Progenitor cell of endocrine pancreas (in vitro differentiated cells): Measurements from ENCODE around the gene KCNH1. TPM values are rescaled to one million over a fixed set of nuclear protein-coding genes. Genes with fewer than 3 reads are reported as not detected.

Source experiments
- DNase-seq: peaks from one replicate; pipeline ENCODE4 v3.0.0; 2021; ENCODE audit warnings: low spot score; ENCODE audit not compliant: unreplicated experiment
- H3K27ac Mint-ChIP-seq: 2 replicates; pipeline ENCODE4 v1.8.0; 2021; ENCODE audit warnings: mild to moderate bottlenecking, moderate library complexity, mixed read lengths
- H3K27me3 Mint-ChIP-seq: 2 replicates; pipeline ENCODE4 v1.8.0; 2021; ENCODE audit warnings: mixed read lengths
- H3K36me3 Mint-ChIP-seq: 2 replicates; pipeline ENCODE4 v1.8.0; 2022; ENCODE audit warnings: mixed read lengths; ENCODE audit not compliant: insufficient read depth
- H3K4me1 Mint-ChIP-seq: 2 replicates; pipeline ENCODE4 v1.8.0; 2021; ENCODE audit warnings: low read depth, mixed read lengths
- H3K4me3 Mint-ChIP-seq: 2 replicates; pipeline ENCODE4 v1.8.0; 2021; ENCODE audit warnings: low read depth, mild to moderate bottlenecking, moderate library complexity, mixed read lengths
- H3K9me3 Mint-ChIP-seq: 2 replicates; pipeline ENCODE4 v1.8.0; 2021; ENCODE audit warnings: low read depth, mixed read lengths
- CTCF ChIP-seq: fragments of 200-600 bp; sonication (generic); IDR thresholded peaks from one replicate; pipeline ENCODE4 v1.5.0; 2021; ENCODE audit warnings: antibody characterized with exemption, mild to moderate bottlenecking; ENCODE audit not compliant: unreplicated experiment
- total RNA-seq: library from RNA; stranded (reverse); gene quantifications from 2 replicates; pipeline ENCODE4 v1.2.1, GENCODE V29; 2021

The KCNH1 gene
- total RNA-seq, 1 donor from 2014 or later = 0.38 TPM

- Mint-ChIP-seq H3K4me1 (peaks cover 18% of the 10 kb centered on the region), H3K9me3 (no peaks in the 10 kb centered on the region), H3K36me3 (no peaks in the 10 kb centered on the region), H3K27ac (no peak overlapping the region), H3K27me3 (no peaks in the 10 kb centered on the region), H3K4me3 (no peak overlapping the region)
- TF ChIP-seq CTCF = no peak
- no peak for DNase-seq
Observed at GRCh38 chr1:210776712-210777111, 357.2 kb downstream of the KCNH1 start.

- Mint-ChIP-seq H3K4me1 (peaks cover 18% of the 10 kb centered on the region), H3K36me3 (no peaks in the 10 kb centered on the region), H3K27ac (no peak overlapping the region), H3K27me3 (no peaks in the 10 kb centered on the region), H3K4me3 (no peak overlapping the region), H3K9me3 (no peaks in the 10 kb centered on the region)
- TF ChIP-seq CTCF = no peak
- DNase-seq = no peak
Observed at GRCh38 chr1:210775289-210775688, 358.7 kb downstream of the KCNH1 start.

- H3K9me3 Mint-ChIP-seq = no peaks in the 10 kb centered on the region
- no peak for DNase-seq
- no peaks in the 10 kb centered on the region for H3K27me3 Mint-ChIP-seq
- no peak overlapping the region for H3K4me3 Mint-ChIP-seq
- H3K36me3 Mint-ChIP-seq = no peaks in the 10 kb centered on the region
- TF ChIP-seq CTCF = no peak
- no peak overlapping the region for H3K27ac Mint-ChIP-seq
- H3K4me1 Mint-ChIP-seq = peaks cover 18% of the 10 kb centered on the region
Observed at GRCh38 chr1:210773450-210773849, 360.5 kb downstream of the KCNH1 start.

GRCh38 chr1:210771131-210771530 is 362.8 kb downstream of the KCNH1 start:
- no peak overlapping the region for H3K27ac Mint-ChIP-seq
- H3K36me3 Mint-ChIP-seq = no peaks in the 10 kb centered on the region

GRCh38 chr1:210770396-210770984 is 363.5 kb downstream of the KCNH1 start:
- TF ChIP-seq CTCF = no peak
- H3K27ac Mint-ChIP-seq = no peak overlapping the region
- H3K4me3 Mint-ChIP-seq = no peak overlapping the region
- no peaks in the 10 kb centered on the region for H3K9me3 Mint-ChIP-seq
- H3K4me1 Mint-ChIP-seq = peaks cover 18% of the 10 kb centered on the region
- H3K27me3 Mint-ChIP-seq = no peaks in the 10 kb centered on the region
- H3K36me3 Mint-ChIP-seq = no peaks in the 10 kb centered on the region
- no peak for DNase-seq

More at GRCh38 chr1:210771131-210771530, 362.8 kb downstream of the KCNH1 start:
- no peak for TF ChIP-seq CTCF
- DNase-seq = no peak
- Mint-ChIP-seq H3K9me3 (no peaks in the 10 kb centered on the region), H3K4me1 (peaks cover 18% of the 10 kb centered on the region), H3K4me3 (no peak overlapping the region), H3K27me3 (no peaks in the 10 kb centered on the region)
